H1 (cell line): ENCODE data around the gene EDEM1. TPM values are rescaled to one million over a fixed set of nuclear protein-coding genes. Genes with fewer than 3 reads are reported as not detected.

Source experiments
- CTCF ChIA-PET: fragments of 300-600 bp; sonication (Branson Sonifier 250); formaldehyde crosslinking; loops from one replicate; lab custom pipeline; 2021; ENCODE audit not compliant: partially characterized antibody; lab: Charles Lee
- POLR2A ChIA-PET: fragments of 300-600 bp; sonication (Branson Sonifier 250); formaldehyde crosslinking; loops from one replicate; lab custom pipeline; 2021; ENCODE audit warnings: inconsistent platforms; ENCODE audit not compliant: partially characterized antibody; lab: Charles Lee
- DNase-seq, 2 experiments: peaks; one replicate each; pipeline versions ENCODE4 v3.0.0 to v3.0.0-alpha.2; 2010 to 2022; ENCODE audit warnings: low spot score in 2 of 2, low read depth in 1 of 2, mixed read lengths in 1 of 2
- FAIRE-seq: peaks from 2 replicates; lab custom pipeline; 2011; peaks lifted over from hg19 to GRCh38; lab: Jason Lieb, UNC
- H2AFZ ChIP-seq: 2 replicates; pipeline ENCODE4 v1.8.1; 2012; ENCODE audit warnings: low read length, inconsistent platforms
- H2AK5ac ChIP-seq: 2 replicates; pipeline ENCODE4 v1.6.1; 2013; ENCODE audit warnings: low read depth, low read length
- H2BK120ac ChIP-seq: replicated peaks from 2 replicates; pipeline ENCODE3; 2013; ENCODE audit warnings: low read depth, low read length, inconsistent platforms
- H2BK12ac ChIP-seq: 2 replicates; pipeline ENCODE4 v1.6.1; 2013; ENCODE audit warnings: low read depth, low read length
- H2BK15ac ChIP-seq: 2 replicates; pipeline ENCODE4 v1.6.1; 2013; ENCODE audit warnings: low read length
- H2BK20ac ChIP-seq: 2 replicates; pipeline ENCODE4 v1.6.1; 2013; ENCODE audit warnings: low read length
- H2BK5ac ChIP-seq: 2 replicates; pipeline ENCODE4 v1.6.1; 2013; ENCODE audit warnings: low read depth, low read length
- H3K14ac ChIP-seq: 2 replicates; pipeline ENCODE4 v1.6.1; 2013; ENCODE audit warnings: inconsistent platforms; ENCODE audit not compliant: insufficient read length
- H3K18ac ChIP-seq: 2 replicates; pipeline ENCODE4 v1.6.1; 2013; ENCODE audit warnings: low read length; ENCODE audit errors: extremely low read depth
- H3K23ac ChIP-seq: 2 replicates; pipeline ENCODE4 v1.6.1; 2013; ENCODE audit warnings: inconsistent platforms; ENCODE audit not compliant: insufficient read length
- H3K23me2 ChIP-seq: 2 replicates; pipeline ENCODE4 v1.6.1; 2013; ENCODE audit warnings: low read depth, low read length
- H3K27ac ChIP-seq: 2 replicates; pipeline ENCODE4 v1.6.1; 2011; ENCODE audit warnings: low read depth, low read length, inconsistent platforms
- H3K27me3 ChIP-seq, 4 experiments: replicated peaks in 1 of 4; 1 replicate in 1 of 4; 2 replicates in 3 of 4; pipeline versions ENCODE4 v1.6.1 to v1.8.1; 2011 to 2013; ENCODE audit warnings: low read length in 3 of 4, mild to moderate bottlenecking in 3 of 4, inconsistent platforms in 2 of 4, mixed read lengths in 2 of 4, moderate library complexity in 1 of 4; ENCODE audit not compliant: control insufficient read depth in 3 of 4, insufficient read depth in 3 of 4; ENCODE audit errors: extremely low read depth in 1 of 4
- H3K36me3 ChIP-seq, 4 experiments: 2 replicates each; pipeline versions ENCODE4 v1.6.1 to v1.8.1; 2011 to 2013; ENCODE audit warnings: mild to moderate bottlenecking in 4 of 4, low read length in 3 of 4, moderate library complexity in 2 of 4, control low read depth in 1 of 4, inconsistent platforms in 1 of 4; ENCODE audit not compliant: insufficient read depth in 4 of 4, control insufficient read depth in 2 of 4
- H3K4ac ChIP-seq: replicated peaks from 2 replicates; pipeline ENCODE3; 2013; ENCODE audit warnings: low read length, low read depth, mixed read lengths, inconsistent platforms; ENCODE audit not compliant: insufficient read length
- H3K4me1 ChIP-seq, 4 experiments: replicated peaks in 1 of 4; 1 replicate in 1 of 4; 2 replicates in 3 of 4; pipeline versions ENCODE4 v1.6.1 to v1.8.1; 2011 to 2013; ENCODE audit warnings: low read length in 3 of 4, inconsistent platforms in 2 of 4, mixed read lengths in 1 of 4; ENCODE audit not compliant: insufficient read depth in 4 of 4, control insufficient read depth in 3 of 4
- H3K4me2 ChIP-seq, 2 experiments: 2 replicates each; pipeline versions ENCODE4 v1.6.1 to v1.8.1; 2011 to 2013; ENCODE audit warnings: low read depth in 2 of 2, low read length in 2 of 2, control low read depth in 1 of 2, inconsistent platforms in 1 of 2, mild to moderate bottlenecking in 1 of 2; ENCODE audit not compliant: insufficient read depth in 1 of 2
- H3K4me3 ChIP-seq, 4 experiments: fragments of 200-600, 300-600 bp in 1 of 4; sonication (generic), shearing (Covaris generic), sonication (Bioruptor Twin) in 1 of 4; 2 replicates each; pipeline versions ENCODE4 v1.5.1 to v1.8.1; 2011 to 2016; ENCODE audit warnings: low read length in 4 of 4, low read depth in 3 of 4, control low read depth in 2 of 4, inconsistent platforms in 2 of 4, mild to moderate bottlenecking in 2 of 4, mixed read lengths in 1 of 4, moderate library complexity in 1 of 4; ENCODE audit not compliant: insufficient read depth in 2 of 4; ENCODE audit errors: extremely low read depth in 1 of 4
- H3K56ac ChIP-seq: replicated peaks from 2 replicates; pipeline ENCODE3; 2013; ENCODE audit warnings: low read depth, mild to moderate bottlenecking, mixed read lengths, low read length, inconsistent platforms; ENCODE audit not compliant: insufficient read length
- H3K79me1 ChIP-seq: 2 replicates; pipeline ENCODE4 v1.6.1; 2013; ENCODE audit warnings: low read depth, low read length, control low read depth
- H3K79me2 ChIP-seq, 2 experiments: 2 replicates each; pipeline versions ENCODE4 v1.6.1 to v1.8.1; 2012 to 2013; ENCODE audit warnings: low read length in 2 of 2, mild to moderate bottlenecking in 2 of 2, inconsistent platforms in 1 of 2; ENCODE audit not compliant: insufficient read depth in 2 of 2, control insufficient read depth in 1 of 2
- H3K9ac ChIP-seq, 4 experiments: replicated peaks in 1 of 4; 1 replicate in 1 of 4; 2 replicates in 3 of 4; pipeline versions ENCODE4 v1.6.1 to v1.8.1; 2011 to 2013; ENCODE audit warnings: low read depth in 3 of 4, low read length in 3 of 4, control low read depth in 2 of 4, mild to moderate bottlenecking in 2 of 4, moderate library complexity in 2 of 4, inconsistent platforms in 1 of 4; ENCODE audit errors: extremely low read depth in 1 of 4
- H3K9me3 ChIP-seq, 2 experiments: 2 replicates each; pipeline versions ENCODE4 v1.6.1 to v1.8.1; 2012 to 2013; ENCODE audit warnings: mild to moderate bottlenecking in 2 of 2, moderate library complexity in 2 of 2, control low read depth in 1 of 2, inconsistent platforms in 1 of 2, low read depth in 1 of 2, low read length in 1 of 2, mixed read lengths in 1 of 2; ENCODE audit not compliant: insufficient read depth in 2 of 2
- H4K20me1 ChIP-seq, 2 experiments: replicated peaks in 1 of 2; 2 replicates each; pipeline versions ENCODE3 to v1.8.1; 2011 to 2013; ENCODE audit warnings: inconsistent platforms in 2 of 2, low read length in 2 of 2, mild to moderate bottlenecking in 1 of 2; ENCODE audit not compliant: insufficient read depth in 2 of 2, control insufficient read depth in 1 of 2
- H4K5ac ChIP-seq: 2 replicates; pipeline ENCODE4 v1.6.1; 2013; ENCODE audit warnings: low read length, low read depth, mixed read lengths, inconsistent platforms; ENCODE audit not compliant: insufficient read length
- H4K8ac ChIP-seq: 2 replicates; pipeline ENCODE4 v1.8.0; 2013; ENCODE audit warnings: mild to moderate bottlenecking, moderate library complexity, low read length, inconsistent platforms; ENCODE audit not compliant: insufficient read depth; ENCODE audit errors: extremely low read depth
- H4K91ac ChIP-seq: replicated peaks from 2 replicates; pipeline ENCODE3; 2013; ENCODE audit warnings: low read length, mixed read lengths, inconsistent platforms; ENCODE audit not compliant: insufficient read length
- CHD2 ChIP-seq: IDR thresholded peaks from 2 replicates; pipeline ENCODE4 v1.6.1; 2012; ENCODE audit warnings: low read length, improper control_type of control experiment
- CREB1 ChIP-seq: IDR thresholded peaks from 2 replicates; pipeline ENCODE4 v1.6.1; 2012; ENCODE audit warnings: inconsistent platforms
- EGR1 ChIP-seq: IDR thresholded peaks from 2 replicates; pipeline ENCODE4 v1.6.1; 2011; ENCODE audit warnings: low read depth, low read length, borderline replicate concordance
- FOSL1 ChIP-seq: IDR thresholded peaks from 2 replicates; pipeline ENCODE4 v1.6.1; 2011; ENCODE audit warnings: mild to moderate bottlenecking, low read depth, low read length, moderate library complexity; ENCODE audit not compliant: insufficient read depth
- POLR2A ChIP-seq, 2 experiments: IDR thresholded peaks; 1 replicate in 1 of 2; 2 replicates in 1 of 2; pipeline ENCODE4 v1.6.1; 2011; ENCODE audit warnings: low read depth in 2 of 2, low read length in 2 of 2, mild to moderate bottlenecking in 2 of 2; ENCODE audit errors: control extremely low read depth in 1 of 2
- SIRT6 ChIP-seq: IDR thresholded peaks from one replicate; pipeline ENCODE4 v1.7.1; 2012; ENCODE audit warnings: low read length, inconsistent platforms
- TAF7 ChIP-seq: optimal IDR thresholded peaks from 2 replicates; pipeline ENCODE3; 2011; ENCODE audit warnings: low read depth, mild to moderate bottlenecking, inconsistent platforms, low read length, moderate library complexity, borderline replicate concordance
- YY1 ChIP-seq: IDR thresholded peaks from 2 replicates; pipeline ENCODE4 v1.6.1; 2011; ENCODE audit warnings: low read depth, mild to moderate bottlenecking, low read length
- WGBS, 2 experiments: shearing (Covaris generic) in 1 of 2; methylation state at CpG; one replicate each; pipeline versions ENCODE4 v1.1.6 to v1.1.7; 2013 to 2015; ENCODE audit warnings: low lambda C conversion rate in 2 of 2, mixed read lengths in 2 of 2, inconsistent platforms in 1 of 2, low coverage in 1 of 2, missing lambda C conversion rate in 1 of 2; ENCODE audit not compliant: insufficient replicate concordance in 2 of 2, insufficient coverage in 1 of 2, insufficient read length in 1 of 2; ENCODE audit errors: extremely low coverage in 1 of 2, missing lambda C conversion rate in 1 of 2; 5-methylcytosine and 5-hydroxymethylcytosine counted together
- polyA plus RNA-seq, 7 experiments: library from polyadenylated mRNA; depleted of rRNA in 3 of 7; stranded (reverse) in 5 of 7; unstranded in 2 of 7; fragments of >200 nt in 5 of 7; fragments of 200-250 nt in 2 of 7; gene quantifications; 1 replicate in 5 of 7; 2 replicates in 1 of 7; 4 replicates in 1 of 7; pipeline versions ENCODE4 v1.2.1 to v1.2.3, GENCODE V29; 2011 to 2013; ENCODE audit warnings: missing spikeins in 2 of 7, mixed read lengths in 2 of 7
- total RNA-seq: library from RNA; stranded (reverse); fragmentation: NEBNext Ultra II Directional; extraction: Animal tissue kit (Norgen Biotek cat#: 25700); gene quantifications from 2 replicates; pipeline ENCODE4 v1.2.1, GENCODE V29; 2021

Gene EDEM1
- total and polyA plus RNA-seq, 2 of the 8 experiments (the other 6 are each of a cell fraction or from before 2014, with no cell fraction given), result 4.8 to 16.4 TPM

DNA sequence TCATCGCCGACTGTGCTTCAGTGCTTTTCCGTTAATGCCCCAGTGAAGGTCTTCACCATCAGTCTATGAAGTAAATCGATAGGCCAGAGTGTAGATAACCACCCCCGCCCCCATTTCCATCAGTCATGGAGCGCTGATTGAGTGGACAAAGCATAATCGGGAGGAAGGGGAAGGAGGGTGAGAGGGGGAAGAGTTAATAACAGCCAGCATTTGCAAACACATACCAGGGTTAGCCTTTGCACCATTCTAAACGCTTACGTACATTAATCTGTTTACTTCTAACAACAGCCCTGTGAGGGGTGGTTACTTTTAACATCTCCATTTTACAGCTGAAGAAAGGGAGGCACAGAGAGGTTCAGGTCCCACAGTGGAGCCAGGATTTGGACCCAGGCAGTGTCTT is 26.8 kb downstream of the EDEM1 start:
- H3K4ac ChIP-seq, result peak overlapping the region; percentile 19
- peak overlapping the region; percentile 46; the same call in 1 of the 2 replicates for H2BK12ac ChIP-seq
- H2AFZ ChIP-seq, result no peak overlapping the region
- peak overlapping the region in 1 of 2 experiments; percentile 14; a peak in 1 of 4 replicates for H3K4me2 ChIP-seq
- no peaks in the 10 kb centered on the region for H3K23me2 ChIP-seq
- no peaks in the 10 kb centered on the region for H3K79me2 ChIP-seq
- no peak overlapping the region for H3K4me3 ChIP-seq
- DNase-seq, result no peak
- no peak overlapping the region for H3K23ac ChIP-seq
- peak overlapping the region; percentile 20 for H2BK120ac ChIP-seq
- no peak for FAIRE-seq
- 0 out of 2 replicates have a peak overlapping the region, but pooled peaks have one; percentile 33 for H2AK5ac ChIP-seq
- H3K4me1 ChIP-seq, result peaks cover 10 to 27% (median 22%) of the 10 kb centered on the region in 4 experiments
- WGBS, 2 experiments, result 71% methylated on average over 9 of the region's 9 CpGs; no CpG with 5 or more reads in 1 of the 2 experiments
- H4K8ac ChIP-seq, result no peak overlapping the region
- no peak overlapping the region for H3K18ac ChIP-seq
- CTCF ChIA-PET, result interaction anchor here (1.2 kb wide), 1 partner anchor 10 kb away, joined by 3 read pairs; no protein-coding TSS in a partner anchor
- no peak overlapping the region for H3K27ac ChIP-seq
- peaks cover 0 to 1% of the 10 kb centered on the region in 2 experiments for H4K20me1 ChIP-seq
- no peaks in the 10 kb centered on the region; the same call in 1 of the 2 replicates for H3K79me1 ChIP-seq
- no peak for TF ChIP-seq SIRT6
- TF ChIP-seq FOSL1, result no peak
- no peak for TF ChIP-seq EGR1
- TF ChIP-seq CREB1, result no peak
- no peak for TF ChIP-seq POLR2A (IDR thresholded peaks at IDR 0.05; ENCODE audit: control extremely low read depth in 1 of 2, low read depth in 2 of 2, low read length in 2 of 2)
- TF ChIP-seq TAF7, result no peak
- no peak for TF ChIP-seq CHD2
- no peak for TF ChIP-seq YY1
- no peak overlapping the region for H3K14ac ChIP-seq
- 0 out of 2 replicates have a peak overlapping the region, but pooled peaks have one; percentile 18 for H2BK20ac ChIP-seq
- H3K9ac ChIP-seq, result no peak overlapping the region
- no peak overlapping the region for H4K5ac ChIP-seq
- peak overlapping the region; percentile 20; the same call in 1 of the 2 replicates for H2BK5ac ChIP-seq
- POLR2A ChIA-PET, result interaction anchor here (0.6 to 2.0 kb wide), 2 partner anchors 27 to 1751 kb away, joined by 3 to 5 read pairs; partner anchors contain the start of gene EDEM1
- 0 out of 2 replicates have a peak overlapping the region, but pooled peaks have one; percentile 36 for H2BK15ac ChIP-seq
- peaks cover 7 to 45% (median 25%) of the 10 kb centered on the region in 4 experiments; a peak in 7 of 8 replicates for H3K36me3 ChIP-seq
- no peak overlapping the region for H4K91ac ChIP-seq
- no peaks in the 10 kb centered on the region for H3K27me3 ChIP-seq
- H3K56ac ChIP-seq, result no peak overlapping the region
- no peaks in the 10 kb centered on the region for H3K9me3 ChIP-seq
